Type B pancreatic cell (in vitro differentiated cells): ENCODE results near the gene MVB12B. TPM values are rescaled to one million over a fixed set of nuclear protein-coding genes. Genes with fewer than 3 reads are reported as not detected.

Experiments used
- DNase-seq: peaks from one replicate; pipeline ENCODE4 v3.0.0; 2021; ENCODE audit warnings: mixed read lengths; ENCODE audit not compliant: unreplicated experiment; ENCODE audit errors: extremely low spot score
- H3K27ac Mint-ChIP-seq: 2 replicates; pipeline ENCODE4 v1.8.0; 2021; ENCODE audit warnings: mild to moderate bottlenecking, mixed read lengths
- H3K27me3 Mint-ChIP-seq: 2 replicates; pipeline ENCODE4 v1.8.0; 2021; ENCODE audit warnings: mixed read lengths
- H3K36me3 Mint-ChIP-seq: 2 replicates; pipeline ENCODE4 v1.8.0; 2021; ENCODE audit warnings: mixed read lengths
- H3K4me1 Mint-ChIP-seq: one replicate; pipeline ENCODE4 v1.8.0; 2021; ENCODE audit warnings: mixed read lengths; ENCODE audit not compliant: unreplicated experiment
- H3K4me3 Mint-ChIP-seq: 2 replicates; pipeline ENCODE4 v1.8.0; 2021; ENCODE audit warnings: mild to moderate bottlenecking, mixed read lengths
- H3K9me3 Mint-ChIP-seq: 2 replicates; pipeline ENCODE4 v1.8.0; 2021; ENCODE audit warnings: mixed read lengths
- CTCF ChIP-seq: fragments of 200-600 bp; sonication (generic); conservative IDR thresholded peaks from 2 replicates; pipeline ENCODE4 v1.5.0; 2021; ENCODE audit warnings: antibody characterized with exemption, mild to moderate bottlenecking
- total RNA-seq: library from RNA; stranded (reverse); gene quantifications from 2 replicates; pipeline ENCODE4 v1.2.1, GENCODE V29; 2021; ENCODE audit warnings: low replicate concordance

Gene MVB12B
- total RNA-seq, 1 donor from 2014 or later, result 26.1 TPM

- H3K27me3 Mint-ChIP-seq, result no peaks in the 10 kb centered on the region
- no peak for DNase-seq
- no peak for TF ChIP-seq CTCF
- H3K9me3 Mint-ChIP-seq, result no peaks in the 10 kb centered on the region
- H3K4me3 Mint-ChIP-seq, result no peak overlapping the region
- H3K27ac Mint-ChIP-seq, result no peak overlapping the region
- peaks cover 9% of the 10 kb centered on the region for H3K4me1 Mint-ChIP-seq
- peaks cover 5% of the 10 kb centered on the region for H3K36me3 Mint-ChIP-seq
Observed at GRCh38 chr9:126457890-126458289, 131.3 kb downstream of the MVB12B start.

- Mint-ChIP-seq H3K4me1 (peaks cover 9% of the 10 kb centered on the region), H3K9me3 (no peaks in the 10 kb centered on the region), H3K4me3 (no peak overlapping the region), H3K27ac (no peak overlapping the region), H3K27me3 (no peaks in the 10 kb centered on the region), H3K36me3 (peaks cover 5% of the 10 kb centered on the region)
- no peak for TF ChIP-seq CTCF
- no peak for DNase-seq
Observed at GRCh38 chr9:126459126-126459525, 132.5 kb downstream of the MVB12B start.

GRCh38 chr9:126459546-126459945 is 132.9 kb downstream of the MVB12B start:
- no peak overlapping the region for H3K4me3 Mint-ChIP-seq
- no peak overlapping the region for H3K27ac Mint-ChIP-seq

GRCh38 chr9:126459965-126460843 is 133.6 kb downstream of the MVB12B start:
- Mint-ChIP-seq H3K9me3 (no peaks in the 10 kb centered on the region), H3K4me1 (peaks cover 6% of the 10 kb centered on the region), H3K27me3 (no peaks in the 10 kb centered on the region), H3K36me3 (peaks cover 5% of the 10 kb centered on the region), H3K27ac (no peak overlapping the region), H3K4me3 (no peak overlapping the region)
- TF ChIP-seq CTCF, result no peak
- DNase-seq, result no peak

More at GRCh38 chr9:126459546-126459945, 132.9 kb downstream of the MVB12B start:
- Mint-ChIP-seq H3K36me3 (peaks cover 5% of the 10 kb centered on the region), H3K9me3 (no peaks in the 10 kb centered on the region), H3K27me3 (no peaks in the 10 kb centered on the region), H3K4me1 (peaks cover 6% of the 10 kb centered on the region)
- DNase-seq, result no peak
- no peak for TF ChIP-seq CTCF

- Mint-ChIP-seq H3K9me3 (no peaks in the 10 kb centered on the region), H3K4me1 (peaks cover 6% of the 10 kb centered on the region), H3K27ac (no peak overlapping the region), H3K27me3 (no peaks in the 10 kb centered on the region), H3K36me3 (peaks cover 5% of the 10 kb centered on the region), H3K4me3 (no peak overlapping the region)
- TF ChIP-seq CTCF, result peak; percentile 46
- DNase-seq, result no peak
Observed at GRCh38 chr9:126461029-126461428, 134.4 kb downstream of the MVB12B start.
